Measurements from ENCODE around the gene SLC35B3. TPM values are rescaled to one million over a fixed set of nuclear protein-coding genes. Genes with fewer than 3 reads are reported as not detected.

The SLC35B3 gene
- total and polyA plus RNA-seq, 9 of the 15 experiments (the other 6 are each of a cell fraction or from before 2014, with no cell fraction given) = 7.6 to 19.1 (median 11.3) TPM

DNA sequence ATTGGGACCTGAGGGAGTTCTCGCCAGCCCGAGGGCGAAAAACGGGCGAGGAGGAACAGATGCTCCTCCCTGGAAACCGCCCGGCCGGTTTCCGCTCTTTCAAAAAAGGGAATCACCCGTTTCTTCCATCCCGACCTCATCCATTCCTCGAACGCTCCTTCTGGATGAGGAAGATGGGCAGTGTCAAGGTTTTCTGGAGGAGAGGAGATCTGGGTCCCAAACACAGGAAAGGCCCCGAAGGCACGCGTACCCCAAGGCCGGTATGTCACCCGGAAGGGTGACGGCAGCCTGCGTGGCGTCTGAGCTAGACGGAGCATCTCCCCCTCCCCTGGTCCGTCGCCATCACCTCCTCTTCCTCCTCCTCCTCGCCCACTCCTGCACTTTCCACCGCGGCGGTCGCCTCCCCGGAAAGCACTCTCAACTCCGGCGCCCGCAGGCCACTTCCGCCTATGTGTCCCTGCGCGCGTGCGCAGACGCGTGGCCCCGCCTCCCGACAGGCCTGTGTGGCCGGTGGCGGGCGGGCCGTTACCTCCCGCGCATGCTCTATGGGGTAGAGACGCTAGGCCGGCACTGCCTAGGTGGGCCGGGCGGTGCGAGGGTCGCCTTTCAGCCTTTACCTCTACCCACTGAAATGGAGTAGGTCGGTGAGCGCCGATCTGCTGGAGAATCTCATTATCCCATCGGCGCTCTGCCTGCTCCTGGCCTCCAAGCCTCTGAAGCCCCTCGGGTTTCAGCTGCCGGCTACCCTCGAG, at the start of gene SLC35B3 (continued):
- TF ChIP-seq, protein P1, sequence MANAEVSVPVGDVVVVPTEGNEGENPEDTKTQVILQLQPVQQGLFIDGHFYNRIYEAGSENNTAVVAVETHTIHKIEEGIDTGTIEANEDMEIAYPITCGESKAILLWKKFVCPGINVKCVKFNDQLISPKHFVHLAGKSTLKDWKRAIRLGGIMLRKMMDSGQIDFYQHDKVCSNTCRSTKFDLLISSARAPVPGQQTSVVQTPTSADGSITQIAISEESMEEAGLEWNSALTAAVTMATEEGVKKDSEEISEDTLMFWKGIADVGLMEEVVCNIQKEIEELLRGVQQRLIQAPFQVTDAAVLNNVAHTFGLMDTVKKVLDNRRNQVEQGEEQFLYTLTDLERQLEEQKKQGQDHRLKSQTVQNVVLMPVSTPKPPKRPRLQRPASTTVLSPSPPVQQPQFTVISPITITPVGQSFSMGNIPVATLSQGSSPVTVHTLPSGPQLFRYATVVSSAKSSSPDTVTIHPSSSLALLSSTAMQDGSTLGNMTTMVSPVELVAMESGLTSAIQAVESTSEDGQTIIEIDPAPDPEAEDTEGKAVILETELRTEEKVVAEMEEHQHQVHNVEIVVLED (CRISPR knock-in tag; IDR thresholded peaks at IDR 0.05) = peak; percentile 54; the same call in 1 of the 2 replicates
- 0 out of 2 replicates have a peak, but pooled peaks have one; percentile 28 for TF ChIP-seq ZBED1 (IDR thresholded peaks at IDR 0.05)
- peak; percentile 58 for TF ChIP-seq ZBTB7A (IDR thresholded peaks at IDR 0.05; ENCODE audit: borderline replicate concordance, control insufficient read depth, low read depth, low read length)
- TF ChIP-seq, protein P2, sequence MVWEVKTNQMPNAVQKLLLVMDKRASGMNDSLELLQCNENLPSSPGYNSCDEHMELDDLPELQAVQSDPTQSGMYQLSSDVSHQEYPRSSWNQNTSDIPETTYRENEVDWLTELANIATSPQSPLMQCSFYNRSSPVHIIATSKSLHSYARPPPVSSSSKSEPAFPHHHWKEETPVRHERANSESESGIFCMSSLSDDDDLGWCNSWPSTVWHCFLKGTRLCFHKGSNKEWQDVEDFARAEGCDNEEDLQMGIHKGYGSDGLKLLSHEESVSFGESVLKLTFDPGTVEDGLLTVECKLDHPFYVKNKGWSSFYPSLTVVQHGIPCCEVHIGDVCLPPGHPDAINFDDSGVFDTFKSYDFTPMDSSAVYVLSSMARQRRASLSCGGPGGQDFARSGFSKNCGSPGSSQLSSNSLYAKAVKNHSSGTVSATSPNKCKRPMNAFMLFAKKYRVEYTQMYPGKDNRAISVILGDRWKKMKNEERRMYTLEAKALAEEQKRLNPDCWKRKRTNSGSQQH (CRISPR knock-in tag; IDR thresholded peaks at IDR 0.05) = peak; percentile 70; the same call in 1 of the 2 replicates
- no peak for TF ChIP-seq PRMT5 (CRISPR knock-in tag; IDR thresholded peaks at IDR 0.05)
- no peak for TF ChIP-seq NR4A1 (CRISPR knock-in tag; IDR thresholded peaks at IDR 0.05)
- 0 out of 2 replicates have a peak, but pooled peaks have one; percentile 53 for TF ChIP-seq NR4A1 (tag; IDR thresholded peaks at IDR 0.05)
- peak; percentile 80; the same call in 1 of the 2 replicates for TF ChIP-seq ERF (CRISPR knock-in tag; IDR thresholded peaks at IDR 0.05)
- no peak for TF ChIP-seq SRSF9 (IDR thresholded peaks at IDR 0.05; ENCODE audit: borderline replicate concordance, low read depth, low read length)
- TF ChIP-seq, protein P3, sequence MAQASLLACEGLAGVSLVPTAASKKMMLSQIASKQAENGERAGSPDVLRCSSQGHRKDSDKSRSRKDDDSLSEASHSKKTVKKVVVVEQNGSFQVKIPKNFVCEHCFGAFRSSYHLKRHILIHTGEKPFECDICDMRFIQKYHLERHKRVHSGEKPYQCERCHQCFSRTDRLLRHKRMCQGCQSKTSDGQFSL (CRISPR knock-in tag; IDR thresholded peaks at IDR 0.05) = peak; percentile 56; the same call in 1 of the 2 replicates
- TF ChIP-seq, protein P3 (tag; IDR thresholded peaks at IDR 0.05) = no peak
- no peak for TF ChIP-seq CHD2 (IDR thresholded peaks at IDR 0.05; ENCODE audit: low read depth, low read length)
- TF ChIP-seq, protein P4, sequence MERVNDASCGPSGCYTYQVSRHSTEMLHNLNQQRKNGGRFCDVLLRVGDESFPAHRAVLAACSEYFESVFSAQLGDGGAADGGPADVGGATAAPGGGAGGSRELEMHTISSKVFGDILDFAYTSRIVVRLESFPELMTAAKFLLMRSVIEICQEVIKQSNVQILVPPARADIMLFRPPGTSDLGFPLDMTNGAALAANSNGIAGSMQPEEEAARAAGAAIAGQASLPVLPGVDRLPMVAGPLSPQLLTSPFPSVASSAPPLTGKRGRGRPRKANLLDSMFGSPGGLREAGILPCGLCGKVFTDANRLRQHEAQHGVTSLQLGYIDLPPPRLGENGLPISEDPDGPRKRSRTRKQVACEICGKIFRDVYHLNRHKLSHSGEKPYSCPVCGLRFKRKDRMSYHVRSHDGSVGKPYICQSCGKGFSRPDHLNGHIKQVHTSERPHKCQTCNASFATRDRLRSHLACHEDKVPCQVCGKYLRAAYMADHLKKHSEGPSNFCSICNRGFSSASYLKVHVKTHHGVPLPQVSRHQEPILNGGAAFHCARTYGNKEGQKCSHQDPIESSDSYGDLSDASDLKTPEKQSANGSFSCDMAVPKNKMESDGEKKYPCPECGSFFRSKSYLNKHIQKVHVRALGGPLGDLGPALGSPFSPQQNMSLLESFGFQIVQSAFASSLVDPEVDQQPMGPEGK (CRISPR knock-in tag; IDR thresholded peaks at IDR 0.05; ENCODE audit: borderline replicate concordance) = peak; percentile 41; the same call in 1 of the 2 replicates
- TF ChIP-seq, protein P5, sequence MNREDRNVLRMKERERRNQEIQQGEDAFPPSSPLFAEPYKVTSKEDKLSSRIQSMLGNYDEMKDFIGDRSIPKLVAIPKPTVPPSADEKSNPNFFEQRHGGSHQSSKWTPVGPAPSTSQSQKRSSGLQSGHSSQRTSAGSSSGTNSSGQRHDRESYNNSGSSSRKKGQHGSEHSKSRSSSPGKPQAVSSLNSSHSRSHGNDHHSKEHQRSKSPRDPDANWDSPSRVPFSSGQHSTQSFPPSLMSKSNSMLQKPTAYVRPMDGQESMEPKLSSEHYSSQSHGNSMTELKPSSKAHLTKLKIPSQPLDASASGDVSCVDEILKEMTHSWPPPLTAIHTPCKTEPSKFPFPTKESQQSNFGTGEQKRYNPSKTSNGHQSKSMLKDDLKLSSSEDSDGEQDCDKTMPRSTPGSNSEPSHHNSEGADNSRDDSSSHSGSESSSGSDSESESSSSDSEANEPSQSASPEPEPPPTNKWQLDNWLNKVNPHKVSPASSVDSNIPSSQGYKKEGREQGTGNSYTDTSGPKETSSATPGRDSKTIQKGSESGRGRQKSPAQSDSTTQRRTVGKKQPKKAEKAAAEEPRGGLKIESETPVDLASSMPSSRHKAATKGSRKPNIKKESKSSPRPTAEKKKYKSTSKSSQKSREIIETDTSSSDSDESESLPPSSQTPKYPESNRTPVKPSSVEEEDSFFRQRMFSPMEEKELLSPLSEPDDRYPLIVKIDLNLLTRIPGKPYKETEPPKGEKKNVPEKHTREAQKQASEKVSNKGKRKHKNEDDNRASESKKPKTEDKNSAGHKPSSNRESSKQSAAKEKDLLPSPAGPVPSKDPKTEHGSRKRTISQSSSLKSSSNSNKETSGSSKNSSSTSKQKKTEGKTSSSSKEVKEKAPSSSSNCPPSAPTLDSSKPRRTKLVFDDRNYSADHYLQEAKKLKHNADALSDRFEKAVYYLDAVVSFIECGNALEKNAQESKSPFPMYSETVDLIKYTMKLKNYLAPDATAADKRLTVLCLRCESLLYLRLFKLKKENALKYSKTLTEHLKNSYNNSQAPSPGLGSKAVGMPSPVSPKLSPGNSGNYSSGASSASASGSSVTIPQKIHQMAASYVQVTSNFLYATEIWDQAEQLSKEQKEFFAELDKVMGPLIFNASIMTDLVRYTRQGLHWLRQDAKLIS (CRISPR knock-in tag; IDR thresholded peaks at IDR 0.05) = 0 out of 2 replicates have a peak, but pooled peaks have one; percentile 64

All from K562 (cell line).